HG02588 (cell line): Measurements from ENCODE around the gene ZBTB7C.

Experiments
- ATAC-seq: cut with Tn5 transposase; IDR thresholded peaks from one replicate; pipeline ENCODE4 v1.9.1; 2021; ENCODE audit warnings: mild to moderate bottlenecking, moderate library complexity; ENCODE audit not compliant: unreplicated experiment

ZBTB7C gene

GRCh38 chr18:48046843-48047242 is 362.3 kb downstream of the ZBTB7C start:
- ATAC-seq, result no peak

DNA sequence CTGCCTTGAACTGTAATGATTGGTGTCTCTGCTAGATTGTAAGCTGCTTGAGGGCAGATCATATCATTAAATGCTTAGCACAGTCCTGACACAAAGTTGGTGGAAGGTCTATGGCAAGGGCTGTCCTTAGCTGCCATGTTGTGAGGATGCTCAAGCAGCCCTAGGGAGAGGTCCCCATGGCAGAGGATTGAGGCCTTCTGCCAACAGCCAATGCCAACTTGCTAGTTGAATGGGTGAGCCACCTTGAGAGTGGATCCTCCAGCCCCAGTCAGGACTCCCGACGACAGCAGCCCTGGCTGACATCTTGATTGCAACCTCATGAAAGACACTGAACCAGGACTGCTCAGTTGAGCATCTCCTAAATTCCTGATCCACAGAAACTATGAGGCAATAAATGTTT is 363.4 kb downstream of the ZBTB7C start:
- ATAC-seq, result no peak

DNA sequence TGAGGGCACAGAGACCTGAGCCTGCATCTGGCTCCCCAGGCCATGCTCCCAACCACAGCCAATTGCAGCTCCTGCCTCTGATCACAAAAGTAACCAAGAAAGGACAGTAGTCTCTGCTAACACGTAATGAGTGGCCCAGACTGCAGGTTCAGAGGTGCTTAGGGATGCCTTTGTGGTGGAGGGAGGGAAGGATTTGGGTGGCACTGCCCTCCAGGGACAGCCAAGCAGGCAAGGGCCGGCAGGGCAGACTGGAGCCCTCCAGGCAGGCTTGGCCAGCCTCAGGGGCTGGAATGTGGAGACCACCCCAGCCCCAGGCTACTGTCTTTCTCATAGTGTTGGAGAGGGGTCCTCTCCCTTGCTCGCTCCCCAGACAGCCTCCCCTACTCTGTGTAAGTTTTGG is 364.2 kb downstream of the ZBTB7C start:
- no peak for ATAC-seq

DNA sequence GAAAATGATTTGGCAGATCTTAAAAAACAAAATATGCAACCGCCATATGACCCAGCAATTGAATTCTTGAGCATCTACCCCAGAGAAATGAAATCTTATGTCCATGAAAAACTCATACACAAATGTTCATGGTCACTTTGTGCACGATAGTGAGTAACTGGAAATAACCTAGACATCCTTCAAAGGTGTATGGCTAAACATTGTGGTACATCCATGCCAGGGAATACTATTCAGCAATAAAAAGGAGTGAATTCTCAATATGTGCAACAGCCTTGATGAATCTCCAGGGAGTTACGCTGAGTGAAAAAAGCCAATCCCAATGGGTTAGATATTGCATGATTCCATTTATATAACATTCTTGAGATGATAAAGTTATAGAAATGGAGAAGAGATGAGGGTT is 366.0 kb downstream of the ZBTB7C start:
- no peak for ATAC-seq

- ATAC-seq, result no peak
These were observed 366.8 kb downstream of the ZBTB7C start for GRCh38 chr18:48042431-48042830.

DNA sequence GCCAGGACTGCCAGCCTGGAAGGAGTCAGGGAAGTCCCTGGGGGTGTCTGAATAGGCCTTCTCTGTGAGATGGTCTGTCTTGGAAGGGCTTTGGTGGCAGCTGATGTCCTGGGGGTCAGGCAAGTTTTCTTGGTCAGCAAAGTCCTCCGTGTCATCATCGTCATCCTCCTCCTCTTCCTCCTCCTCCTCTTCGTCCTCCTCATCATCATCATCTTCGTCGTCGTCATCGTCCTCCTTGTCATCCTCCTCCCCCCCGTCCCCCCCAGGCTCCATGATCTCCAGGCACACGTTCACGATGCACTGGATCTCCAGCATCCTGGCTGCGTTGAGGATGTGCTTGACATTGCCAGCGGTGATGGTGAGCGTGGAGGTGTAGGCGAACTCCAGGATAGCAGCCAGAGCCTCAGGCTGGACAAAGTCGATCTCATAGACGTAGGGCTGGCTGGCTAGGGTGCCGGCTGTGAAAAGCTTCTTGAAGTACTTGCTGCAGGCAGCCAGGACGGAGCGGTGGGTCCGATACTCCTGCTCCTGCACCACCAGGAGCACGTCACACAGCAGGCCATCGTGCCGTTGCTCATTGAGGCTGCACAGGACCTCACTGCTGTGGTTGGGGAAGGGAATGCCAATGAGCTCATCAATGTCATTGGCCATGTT is 368.6 kb downstream of the ZBTB7C start:
- ATAC-seq, result no peak

GRCh38 chr18:48039769-48040215 is 369.4 kb downstream of the ZBTB7C start:
- ATAC-seq, result no peak

DNA sequence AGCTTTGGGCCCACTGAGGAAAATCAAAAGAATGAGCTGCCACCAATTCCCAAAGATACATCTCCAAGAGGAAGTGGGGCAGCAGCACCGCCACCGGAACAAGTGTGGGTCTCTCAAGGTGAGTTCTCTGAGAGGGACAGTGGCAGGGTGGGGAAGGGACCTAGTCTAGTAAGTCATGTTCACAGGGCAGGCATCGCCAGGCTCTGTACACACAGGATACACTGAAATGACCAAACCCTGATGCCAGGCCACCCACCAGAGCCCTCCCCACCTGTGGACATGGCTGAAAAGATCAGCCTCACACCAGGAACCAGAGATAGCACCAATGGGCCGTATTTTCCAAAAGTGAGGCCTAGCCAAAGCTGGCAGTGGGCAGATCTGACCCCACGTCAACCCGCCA is 370.5 kb downstream of the ZBTB7C start:
- no peak for ATAC-seq

- ATAC-seq, result no peak
These were observed 371.5 kb downstream of the ZBTB7C start for GRCh38 chr18:48037481-48038271.

DNA sequence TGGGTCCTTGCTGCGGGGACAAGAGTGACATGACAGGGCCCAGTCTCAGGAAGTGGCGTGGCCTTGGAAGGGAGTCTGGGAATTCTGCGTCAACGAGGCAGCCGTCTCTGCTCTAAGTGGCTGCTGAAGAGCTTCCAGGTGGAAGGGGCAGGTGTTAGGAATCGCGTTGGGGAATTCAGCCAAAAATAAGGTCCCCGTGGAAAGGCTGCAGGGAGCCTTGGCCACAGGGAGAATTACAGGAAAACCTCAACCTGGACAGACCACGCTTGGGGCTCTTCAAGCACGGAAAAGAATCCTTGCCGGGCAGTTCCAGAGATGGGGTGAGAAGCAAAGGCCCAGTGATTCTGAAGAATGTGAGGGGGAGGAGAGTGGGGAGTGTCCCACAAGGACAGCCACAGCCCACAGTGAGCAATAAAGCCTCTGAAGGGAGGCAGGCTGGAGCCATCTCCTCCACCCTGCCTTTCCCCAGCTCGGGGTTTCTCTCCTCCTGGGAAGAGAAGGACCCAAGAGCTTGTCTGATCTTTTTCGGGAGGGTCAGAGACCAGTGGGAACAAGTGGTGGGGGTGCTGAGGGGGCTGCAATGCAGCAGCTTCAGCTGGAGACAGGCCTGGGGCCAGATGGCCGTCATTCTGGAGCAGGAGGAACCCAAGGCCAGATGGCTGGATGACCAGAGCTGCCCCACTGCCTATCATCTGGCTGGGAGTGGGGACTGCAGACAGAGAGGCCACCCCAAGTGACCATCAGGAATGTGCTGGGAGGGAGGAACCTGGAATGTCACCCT is 372.4 kb downstream of the ZBTB7C start:
- no peak for ATAC-seq

- ATAC-seq, result no peak
These were observed 373.0 kb downstream of the ZBTB7C start for GRCh38 chr18:48036226-48036625.

DNA sequence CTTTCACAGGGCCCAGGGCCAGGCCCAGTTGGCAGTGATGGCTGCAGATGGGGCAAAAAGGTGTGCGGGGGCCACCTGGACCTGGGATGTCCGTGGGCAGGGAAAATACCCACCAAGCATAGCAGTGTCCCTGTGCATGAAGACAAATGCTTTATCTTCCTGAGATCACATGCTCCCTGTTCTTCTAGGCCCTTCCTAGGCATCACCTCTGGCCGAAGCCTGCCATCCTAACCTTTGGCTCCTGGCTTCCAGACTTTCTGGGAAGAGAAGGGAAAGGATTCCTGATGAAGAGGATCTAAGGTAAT is 373.7 kb downstream of the ZBTB7C start:
- no peak for ATAC-seq

- ATAC-seq, result no peak
These were observed 374.3 kb downstream of the ZBTB7C start for GRCh38 chr18:48034651-48035555.

GRCh38 chr18:48033790-48034650 is 375.2 kb downstream of the ZBTB7C start:
- ATAC-seq, result no peak

GRCh38 chr18:48032876-48033789 is 376.1 kb downstream of the ZBTB7C start:
- ATAC-seq, result no peak

- ATAC-seq, result no peak
These were observed 377.5 kb downstream of the ZBTB7C start for GRCh38 chr18:48031641-48032040.

DNA sequence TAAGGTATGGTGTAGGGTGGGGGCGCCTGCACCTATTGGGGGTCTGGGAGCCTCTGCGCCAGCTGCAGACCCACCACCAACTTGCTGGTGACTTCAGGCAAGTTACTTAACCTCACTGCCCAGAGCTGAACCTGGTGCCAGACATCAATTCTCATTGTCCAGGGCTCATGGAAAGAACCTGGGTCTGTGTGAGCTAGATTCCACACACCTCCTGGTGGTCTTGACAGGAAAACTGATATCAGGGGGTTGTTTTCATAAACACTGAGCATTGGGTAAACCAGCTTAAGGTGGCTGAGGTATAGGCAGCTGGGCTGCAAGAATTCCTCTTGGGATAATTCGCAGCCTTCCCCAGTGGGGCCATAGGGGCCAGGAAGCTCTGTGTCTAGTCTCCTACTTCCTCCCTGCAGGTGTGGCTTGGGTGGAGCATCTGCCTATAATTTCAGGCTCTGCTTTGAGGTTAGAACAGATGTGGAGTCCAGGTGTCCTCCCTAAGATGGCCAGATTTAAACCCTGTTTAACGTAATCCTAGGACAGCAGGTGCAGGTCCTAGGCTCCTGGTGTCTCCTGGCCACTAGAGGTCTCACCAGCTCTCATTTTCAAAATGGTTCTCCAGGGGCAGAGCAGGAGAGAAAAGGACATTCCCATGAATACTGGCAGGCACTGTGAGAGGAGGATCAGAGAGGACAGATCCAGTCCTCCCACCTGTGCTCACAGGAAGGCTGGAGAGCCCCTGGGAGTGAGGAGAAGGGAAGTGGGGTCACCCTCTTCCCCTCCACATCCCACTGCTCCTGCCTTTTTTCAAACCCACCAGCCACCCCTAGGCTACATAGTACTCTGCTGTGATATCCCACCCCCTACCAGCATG is 378.3 kb downstream of the ZBTB7C start:
- ATAC-seq, result no peak
